ENCODE measurements around the gene KRT26.

KRT26 gene

GRCh38 chr17:40724656-40725055, 47.3 kb downstream of the KRT26 start:
- no peak for TF ChIP-seq CTCF (IDR thresholded peaks at IDR 0.05)

- TF ChIP-seq CTCF (IDR thresholded peaks at IDR 0.05), result no peak
These were observed 49.8 kb downstream of the KRT26 start for GRCh38 chr17:40722241-40722640.

GRCh38 chr17:40720899-40721298, 51.1 kb downstream of the KRT26 start:
- no peak for TF ChIP-seq CTCF (IDR thresholded peaks at IDR 0.05)

- TF ChIP-seq CTCF (IDR thresholded peaks at IDR 0.05), result no peak
These were observed 53.1 kb downstream of the KRT26 start for GRCh38 chr17:40718930-40719329.

- TF ChIP-seq CTCF (IDR thresholded peaks at IDR 0.05), result no peak
These were observed 54.2 kb downstream of the KRT26 start for GRCh38 chr17:40717776-40718175.

Measured in LNCAP (cell line).